ENCODE results near the gene DNMT3B. TPM values are rescaled to one million over a fixed set of nuclear protein-coding genes. Genes with fewer than 3 reads are reported as not detected.

Gene DNMT3B
- total RNA-seq, 1 donor from 2014 or later, result 0.75 TPM

GRCh38 chr20:32841632-32842031 is 79.4 kb downstream of the DNMT3B start:
- Histone ChIP-seq H3K4me3 (no peak overlapping the region), H3K27ac (no peak overlapping the region), H3K27me3 (no peaks in the 10 kb centered on the region), H3K9me3 (no peaks in the 10 kb centered on the region), H3K36me3 (peaks cover 78 to 86% of the 10 kb centered on the region in 2 donors), H3K4me1 (no peaks in the 10 kb centered on the region)
- no peak for DNase-seq (ENCODE audit: low spot score in 2 of 2)
- no peak for TF ChIP-seq CTCF (IDR thresholded peaks at IDR 0.05)
- intact Hi-C loops (cut with DNase I), result no loop called here

GRCh38 chr20:32842688-32843524 is 80.7 kb downstream of the DNMT3B start:
- H3K4me1 ChIP-seq, result no peaks in the 10 kb centered on the region
- peaks cover 77 to 86% of the 10 kb centered on the region in 2 donors for H3K36me3 ChIP-seq
- no peaks in the 10 kb centered on the region for H3K9me3 ChIP-seq
- intact Hi-C loops (cut with DNase I), result no loop called here
- no peak overlapping the region for H3K4me3 ChIP-seq
- no peaks in the 10 kb centered on the region for H3K27me3 ChIP-seq
- DNase-seq (ENCODE audit: low spot score in 2 of 2), result no peak
- no peak overlapping the region for H3K27ac ChIP-seq
- no peak for TF ChIP-seq CTCF (IDR thresholded peaks at IDR 0.05)

- TF ChIP-seq CTCF (IDR thresholded peaks at IDR 0.05), result no peak
- DNase-seq (ENCODE audit: low spot score in 2 of 2), result no peak
- Histone ChIP-seq H3K27ac (no peak overlapping the region), H3K4me1 (no peaks in the 10 kb centered on the region), H3K36me3 (peaks cover 72 to 81% of the 10 kb centered on the region in 2 donors), H3K4me3 (no peak overlapping the region), H3K27me3 (no peaks in the 10 kb centered on the region), H3K9me3 (no peaks in the 10 kb centered on the region)
- intact Hi-C loops (cut with DNase I), result no loop called here
These were observed 83.6 kb downstream of the DNMT3B start for GRCh38 chr20:32845786-32846185.

- no peak overlapping the region for H3K27ac ChIP-seq
- no peaks in the 10 kb centered on the region for H3K9me3 ChIP-seq
- peaks cover 64 to 82% of the 10 kb centered on the region in 2 donors for H3K36me3 ChIP-seq
- no peaks in the 10 kb centered on the region for H3K4me1 ChIP-seq
- intact Hi-C loops (cut with DNase I), result no loop called here
- no peak for DNase-seq (ENCODE audit: low spot score in 2 of 2)
- no peak overlapping the region for H3K4me3 ChIP-seq
- no peaks in the 10 kb centered on the region for H3K27me3 ChIP-seq
- no peak for TF ChIP-seq CTCF (IDR thresholded peaks at IDR 0.05)
These were observed 84.7 kb downstream of the DNMT3B start for GRCh38 chr20:32846852-32847251.

- DNase-seq (ENCODE audit: low spot score in 2 of 2), result no peak
- no peak overlapping the region for H3K27ac ChIP-seq
- no peak for TF ChIP-seq CTCF (IDR thresholded peaks at IDR 0.05)
- intact Hi-C loops (cut with DNase I), result no loop called here
- H3K4me3 ChIP-seq, result no peak overlapping the region
- H3K27me3 ChIP-seq, result no peaks in the 10 kb centered on the region
- H3K4me1 ChIP-seq, result no peaks in the 10 kb centered on the region
- no peaks in the 10 kb centered on the region for H3K9me3 ChIP-seq
- peaks cover 55 to 82% of the 10 kb centered on the region in 2 donors for H3K36me3 ChIP-seq
These were observed 85.8 kb downstream of the DNMT3B start for GRCh38 chr20:32847964-32848363.

Data from ascending aorta (tissue), 2 donors.